NCI-H226 (cell line): Measurements from ENCODE around the gene USP22.
A peak's percentile ranks its signal among the peaks of the same experiment; 100 is the strongest.

Experiments
- DNase-seq: peaks from one replicate; pipeline ENCODE4 v3.0.0-alpha.2; 2015

The USP22 gene

GRCh38 chr17:21044971-21045370 is 2.2 kb upstream of the USP22 start:
- no peak for DNase-seq

GRCh38 chr17:21043296-21044232 is 753 bp upstream of the USP22 start:
- DNase-seq: peak; percentile 99

DNA sequence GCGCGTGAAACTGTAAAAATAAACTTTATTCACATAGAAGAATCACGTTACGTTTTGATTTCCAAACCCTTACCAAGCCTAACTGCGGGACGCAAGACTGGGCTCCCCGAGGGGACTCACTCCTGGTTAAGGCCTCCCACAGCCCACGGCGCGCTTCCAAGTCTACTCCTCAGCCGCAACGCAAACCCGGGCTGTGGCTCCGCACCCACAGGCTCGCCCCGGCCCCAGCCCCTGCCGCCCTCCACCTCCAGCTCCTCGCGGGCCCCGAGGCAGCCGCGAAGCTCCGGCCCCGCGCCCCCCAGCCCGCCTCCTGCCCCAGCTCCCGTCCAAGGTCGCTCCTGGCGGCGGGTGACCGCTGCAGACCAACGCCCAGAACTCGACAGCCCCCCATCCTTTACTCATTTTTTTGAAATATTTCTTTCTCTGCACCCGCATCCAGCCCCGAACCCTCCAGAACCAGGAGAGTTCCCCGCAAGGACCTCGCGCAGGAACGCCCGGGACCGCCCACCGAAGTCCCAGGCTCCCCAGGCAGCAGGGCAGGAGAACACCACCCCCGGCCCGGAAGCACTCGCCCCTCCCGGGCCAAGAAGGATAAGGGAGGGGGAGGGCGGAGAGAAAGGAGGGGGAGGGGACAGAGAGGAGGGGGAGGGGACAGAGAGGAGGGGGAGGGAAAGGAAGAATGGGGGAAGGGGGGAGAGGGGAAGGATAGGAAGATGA is 912 bp downstream of the USP22 start:
- peak; percentile 70 for DNase-seq

DNA sequence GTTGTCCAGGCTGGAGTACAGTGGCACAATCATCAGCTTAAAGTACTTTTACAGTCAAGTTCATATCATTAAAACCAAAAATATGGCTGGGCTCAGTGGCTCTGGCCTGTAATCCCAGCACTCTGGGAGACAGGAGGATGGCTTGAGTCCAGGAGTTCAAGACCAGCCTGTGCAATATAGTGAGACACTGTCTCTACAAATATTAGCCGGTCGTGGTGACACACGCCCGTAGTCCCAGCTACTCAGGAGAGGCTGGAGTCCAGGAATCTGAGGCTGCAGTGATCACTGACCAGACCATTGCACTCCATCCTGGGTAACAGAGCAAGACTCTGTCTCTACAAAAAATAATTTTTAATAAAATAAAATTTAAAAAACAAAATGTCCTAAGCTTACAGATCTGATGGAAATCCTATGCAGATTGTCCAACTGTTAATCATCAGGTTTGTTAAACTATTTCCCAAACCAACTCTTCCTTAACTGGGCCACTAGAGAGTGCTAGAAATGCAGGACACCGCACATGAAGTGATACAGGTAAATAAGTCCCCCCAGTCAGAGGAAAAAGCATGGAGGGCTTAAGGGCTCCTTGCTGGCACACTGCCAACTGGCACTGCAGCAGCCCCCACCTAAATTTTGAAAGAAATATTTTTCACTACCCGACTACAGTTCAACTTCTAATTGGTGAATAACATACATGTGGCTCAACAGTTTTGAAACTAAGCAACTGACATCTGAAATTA is 2.8 kb downstream of the USP22 start:
- DNase-seq: no peak

DNA sequence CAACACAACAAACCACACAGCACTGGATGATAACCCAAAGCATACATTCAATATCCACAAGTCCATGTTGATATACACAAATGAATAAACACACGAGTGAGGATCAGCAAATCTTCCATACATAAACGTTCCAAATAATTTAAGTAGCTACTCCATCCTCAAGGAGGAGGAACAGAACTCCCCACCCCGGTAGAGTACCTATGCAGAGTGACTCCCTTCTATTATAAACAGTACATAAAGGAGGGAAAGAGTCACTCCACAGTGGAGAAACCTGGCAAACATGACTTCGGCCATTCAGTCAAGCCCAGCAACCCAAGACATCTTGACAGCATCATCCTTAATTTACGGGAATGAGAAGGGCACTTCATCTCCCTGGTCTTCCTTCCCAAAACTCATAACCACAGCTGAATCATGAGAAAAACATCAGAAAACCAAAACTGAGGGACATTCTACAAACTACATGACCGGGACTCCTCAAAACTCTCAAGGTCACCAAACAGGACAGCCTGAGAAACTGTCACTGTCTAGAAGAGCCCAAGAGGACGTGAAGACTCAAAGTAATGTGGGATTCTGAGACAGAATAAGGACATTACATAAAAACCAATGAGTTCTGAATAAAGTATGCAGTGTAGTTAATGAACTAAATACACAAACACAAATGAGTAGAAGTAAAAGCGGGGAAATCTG is 5.6 kb downstream of the USP22 start:
- no peak for DNase-seq

GRCh38 chr17:21036361-21036881 is 6.4 kb downstream of the USP22 start:
- DNase-seq: no peak

GRCh38 chr17:21035406-21035805 is 7.4 kb downstream of the USP22 start:
- no peak for DNase-seq

DNA sequence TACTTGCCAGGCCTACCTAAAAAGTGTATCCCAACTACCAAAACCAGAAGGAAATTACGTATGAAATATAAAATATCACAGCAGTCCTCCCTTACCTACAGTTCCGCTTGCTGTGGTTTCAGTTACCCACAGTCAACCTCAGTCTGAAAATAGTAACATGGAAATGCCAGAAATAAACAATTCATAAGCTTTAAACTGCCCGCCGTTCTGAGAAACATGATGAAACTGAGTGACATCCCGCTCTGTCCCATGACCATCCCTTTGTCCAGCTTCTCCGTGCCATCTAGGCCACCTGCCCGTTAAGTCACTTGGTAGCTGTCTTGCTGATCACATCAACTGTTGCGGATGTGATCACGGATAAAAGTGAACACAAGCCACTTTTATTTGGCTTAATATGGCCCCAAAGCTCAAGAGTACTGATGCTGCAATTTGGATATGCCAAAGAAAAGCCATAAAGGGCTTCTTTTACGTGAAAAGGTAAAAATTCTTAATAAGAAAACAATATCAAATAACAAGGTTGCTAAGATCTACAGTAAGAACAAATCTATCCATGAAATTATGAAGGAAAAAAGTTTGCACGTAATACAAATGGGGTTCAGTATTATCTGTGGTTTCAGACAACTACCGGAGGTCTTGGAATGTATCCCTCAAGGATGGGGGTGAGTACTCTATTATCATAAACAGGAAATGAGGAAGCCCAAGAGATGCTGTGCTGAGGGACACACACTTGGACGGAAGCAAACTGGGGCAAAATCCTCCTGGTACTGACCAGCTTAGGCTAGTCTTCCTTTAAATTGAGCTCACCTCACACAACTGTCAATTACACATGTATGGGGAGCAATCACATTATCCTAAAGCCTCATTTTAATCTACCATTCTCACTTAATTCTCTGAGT is 8.2 kb downstream of the USP22 start:
- peak; percentile 56 for DNase-seq

DNA sequence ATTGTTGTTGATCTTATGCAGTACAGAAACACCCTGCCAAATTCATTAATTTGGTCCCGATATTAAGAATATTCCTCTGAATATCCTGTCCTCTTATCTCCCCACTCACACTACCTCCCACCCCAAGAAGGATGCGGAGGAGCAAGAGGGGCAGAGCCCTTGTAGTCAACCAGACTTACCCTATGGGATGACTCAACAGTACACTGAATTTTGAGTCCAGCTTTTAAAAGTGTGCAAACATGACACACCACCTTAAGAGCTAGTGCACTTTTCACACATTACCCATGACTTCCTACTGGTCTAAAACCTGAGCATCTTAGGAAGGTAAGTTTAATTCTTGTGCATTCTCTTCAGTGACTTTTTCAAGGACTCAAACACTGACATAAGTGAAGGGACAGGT is 9.5 kb downstream of the USP22 start:
- peak; percentile 51 for DNase-seq

GRCh38 chr17:21031756-21032396 is 10.9 kb downstream of the USP22 start:
- no peak for DNase-seq

GRCh38 chr17:21030375-21030774 is 12.4 kb downstream of the USP22 start:
- no peak for DNase-seq

- DNase-seq: no peak
Measured at GRCh38 chr17:21029515-21029914, 13.3 kb downstream of the USP22 start.

GRCh38 chr17:21029036-21029435 is 13.8 kb downstream of the USP22 start:
- DNase-seq: no peak

DNA sequence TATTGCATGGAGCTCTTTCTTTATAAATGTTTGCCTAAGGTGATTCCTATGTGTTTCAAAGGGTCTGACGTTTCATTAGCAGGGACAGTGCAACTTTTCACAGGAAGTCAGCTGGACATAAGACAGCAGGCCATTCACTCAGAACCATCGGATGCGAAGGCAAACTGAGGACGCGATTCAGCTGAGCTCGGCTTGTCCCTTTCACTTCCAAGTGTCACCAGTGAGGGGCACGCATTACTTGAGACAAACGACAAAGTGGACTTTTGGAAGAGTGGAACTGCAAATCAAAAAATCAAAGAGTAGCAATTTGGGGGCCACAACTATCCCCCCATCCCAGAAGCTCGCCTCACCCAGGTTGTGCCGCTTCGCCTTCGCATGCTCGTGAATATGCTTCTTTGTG is 14.6 kb downstream of the USP22 start:
- DNase-seq: no peak

GRCh38 chr17:21027031-21027430 is 15.8 kb downstream of the USP22 start:
- DNase-seq: no peak

- DNase-seq: no peak
Measured at GRCh38 chr17:21025451-21025850, 17.4 kb downstream of the USP22 start.

GRCh38 chr17:21024024-21024423 is 18.8 kb downstream of the USP22 start:
- no peak for DNase-seq

DNA sequence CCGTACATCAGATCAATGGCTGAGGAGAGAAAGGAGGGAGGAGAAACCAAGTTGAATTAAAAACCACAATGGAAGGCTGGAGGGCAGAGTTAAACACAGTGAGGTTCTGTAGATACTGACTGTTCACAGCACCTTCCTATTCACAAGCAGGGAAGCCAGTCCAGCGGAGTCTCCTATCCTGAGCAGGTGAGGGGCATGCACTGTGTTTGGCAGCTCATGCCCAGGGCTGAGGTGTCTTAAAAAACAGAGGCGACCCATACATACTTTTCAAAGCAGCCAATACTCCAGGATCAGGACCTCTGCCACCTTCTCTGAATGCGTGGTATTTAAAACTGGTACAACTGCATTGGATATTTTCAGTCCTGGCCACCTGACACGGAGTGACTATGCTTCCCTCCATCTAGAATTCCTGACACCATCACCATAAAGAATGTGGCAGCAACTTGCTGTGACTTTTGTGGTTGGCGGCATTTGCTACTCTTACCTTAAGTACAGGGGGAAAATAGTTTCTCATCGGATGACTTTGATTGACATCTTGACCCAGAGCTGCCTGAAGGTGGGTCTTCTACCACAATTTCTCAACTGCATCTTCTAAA is 21.5 kb downstream of the USP22 start:
- no peak for DNase-seq

GRCh38 chr17:21020622-21021021 is 22.2 kb downstream of the USP22 start:
- DNase-seq: no peak

GRCh38 chr17:21019976-21020586 is 22.7 kb downstream of the USP22 start:
- no peak for DNase-seq
